Progenitor cell of endocrine pancreas (in vitro differentiated cells): Measurements from ENCODE around the gene GGACT. TPM values are rescaled to one million over a fixed set of nuclear protein-coding genes. Genes with fewer than 3 reads are reported as not detected.

ENCODE experiments used
- DNase-seq: peaks from one replicate; pipeline ENCODE4 v3.0.0; 2021; ENCODE audit warnings: low spot score; ENCODE audit not compliant: unreplicated experiment
- H3K27ac Mint-ChIP-seq: 2 replicates; pipeline ENCODE4 v1.8.0; 2021; ENCODE audit warnings: mild to moderate bottlenecking, moderate library complexity, mixed read lengths
- H3K27me3 Mint-ChIP-seq: 2 replicates; pipeline ENCODE4 v1.8.0; 2021; ENCODE audit warnings: mixed read lengths
- H3K36me3 Mint-ChIP-seq: 2 replicates; pipeline ENCODE4 v1.8.0; 2022; ENCODE audit warnings: mixed read lengths; ENCODE audit not compliant: insufficient read depth
- H3K4me1 Mint-ChIP-seq: 2 replicates; pipeline ENCODE4 v1.8.0; 2021; ENCODE audit warnings: low read depth, mixed read lengths
- H3K4me3 Mint-ChIP-seq: 2 replicates; pipeline ENCODE4 v1.8.0; 2021; ENCODE audit warnings: low read depth, mild to moderate bottlenecking, moderate library complexity, mixed read lengths
- H3K9me3 Mint-ChIP-seq: 2 replicates; pipeline ENCODE4 v1.8.0; 2021; ENCODE audit warnings: low read depth, mixed read lengths
- CTCF ChIP-seq: fragments of 200-600 bp; sonication (generic); IDR thresholded peaks from one replicate; pipeline ENCODE4 v1.5.0; 2021; ENCODE audit warnings: antibody characterized with exemption, mild to moderate bottlenecking; ENCODE audit not compliant: unreplicated experiment
- total RNA-seq: library from RNA; stranded (reverse); gene quantifications from 2 replicates; pipeline ENCODE4 v1.2.1, GENCODE V29; 2021

The GGACT gene
- total RNA-seq, 1 donor from 2014 or later: 3.7 TPM

- Mint-ChIP-seq H3K27ac (no peak overlapping the region), H3K4me1 (peaks cover 12% of the 10 kb centered on the region), H3K36me3 (peaks cover 1% of the 10 kb centered on the region), H3K4me3 (no peak overlapping the region), H3K9me3 (no peaks in the 10 kb centered on the region), H3K27me3 (no peaks in the 10 kb centered on the region)
- no peak for TF ChIP-seq CTCF
- DNase-seq: no peak
Measured at GRCh38 chr13:100508455-100508854, 80.1 kb downstream of the GGACT start.

- Mint-ChIP-seq H3K9me3 (no peaks in the 10 kb centered on the region), H3K36me3 (peaks cover 1% of the 10 kb centered on the region), H3K4me3 (no peak overlapping the region), H3K4me1 (peaks cover 12% of the 10 kb centered on the region), H3K27me3 (no peaks in the 10 kb centered on the region), H3K27ac (no peak overlapping the region)
- TF ChIP-seq CTCF: no peak
- DNase-seq: no peak
Measured at GRCh38 chr13:100506600-100507422, 81.8 kb downstream of the GGACT start.

- peaks cover 12% of the 10 kb centered on the region for H3K4me1 Mint-ChIP-seq
- H3K9me3 Mint-ChIP-seq: no peaks in the 10 kb centered on the region
Measured at GRCh38 chr13:100506154-100506553, 82.4 kb downstream of the GGACT start.

GRCh38 chr13:100503622-100504021 lies 85.0 kb downstream of the GGACT start:
- Mint-ChIP-seq H3K4me3 (no peak overlapping the region), H3K27me3 (no peaks in the 10 kb centered on the region), H3K27ac (no peak overlapping the region), H3K4me1 (peaks cover 2% of the 10 kb centered on the region), H3K36me3 (peaks cover 1% of the 10 kb centered on the region), H3K9me3 (no peaks in the 10 kb centered on the region)
- DNase-seq: no peak
- no peak for TF ChIP-seq CTCF

More at GRCh38 chr13:100506154-100506553, 82.4 kb downstream of the GGACT start:
- no peak for TF ChIP-seq CTCF
- Mint-ChIP-seq H3K27me3 (no peaks in the 10 kb centered on the region), H3K4me3 (no peak overlapping the region), H3K27ac (no peak overlapping the region), H3K36me3 (peaks cover 1% of the 10 kb centered on the region)
- no peak for DNase-seq

- H3K36me3 Mint-ChIP-seq: no peaks in the 10 kb centered on the region
- H3K27ac Mint-ChIP-seq: no peak overlapping the region
- no peaks in the 10 kb centered on the region for H3K9me3 Mint-ChIP-seq
- no peak overlapping the region for H3K4me3 Mint-ChIP-seq
- no peaks in the 10 kb centered on the region for H3K27me3 Mint-ChIP-seq
- no peak for TF ChIP-seq CTCF
- no peak for DNase-seq
- H3K4me1 Mint-ChIP-seq: peaks cover 2% of the 10 kb centered on the region
Measured at GRCh38 chr13:100502446-100502845, 86.1 kb downstream of the GGACT start.
